ENCODE measurements around the gene PLEKHG7. TPM values are rescaled to one million over a fixed set of nuclear protein-coding genes. Genes with fewer than 3 reads are reported as not detected.

Gene PLEKHG7, protein sequence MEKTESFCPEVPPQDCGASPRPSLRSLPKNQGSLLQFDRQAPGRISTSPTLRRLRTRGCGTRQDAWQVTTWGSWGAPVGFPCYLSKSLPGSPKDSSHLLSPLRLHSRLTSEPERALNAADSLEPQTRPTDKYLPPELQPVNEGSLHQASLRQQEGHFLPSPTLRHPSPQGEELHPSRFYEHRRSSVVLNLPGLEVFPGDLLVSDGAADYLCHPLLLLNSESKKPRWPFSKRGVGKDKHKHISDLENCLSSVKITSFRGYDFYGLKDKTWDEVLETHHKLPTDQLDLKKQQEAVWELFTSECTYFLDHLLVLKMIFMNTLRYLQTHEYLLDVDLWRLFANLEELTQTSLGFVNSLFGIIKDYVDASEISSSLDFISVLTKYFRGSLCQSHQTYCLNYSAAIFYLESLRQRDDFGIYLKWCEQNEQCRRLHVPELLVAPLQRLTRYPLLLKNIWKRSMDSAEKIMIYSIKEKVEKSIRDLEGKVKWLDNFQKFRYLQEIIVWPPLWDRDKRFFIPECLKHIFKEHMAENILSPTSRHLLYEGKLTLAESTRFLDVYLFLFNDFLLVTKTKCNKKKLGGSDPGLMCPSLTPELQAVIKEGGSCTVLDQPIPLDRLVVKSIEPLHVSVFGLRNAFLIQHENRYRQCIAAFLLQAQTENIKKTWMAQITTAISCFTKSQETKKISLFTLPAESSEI
- not detected in 2 replicates for total RNA-seq

DNA sequence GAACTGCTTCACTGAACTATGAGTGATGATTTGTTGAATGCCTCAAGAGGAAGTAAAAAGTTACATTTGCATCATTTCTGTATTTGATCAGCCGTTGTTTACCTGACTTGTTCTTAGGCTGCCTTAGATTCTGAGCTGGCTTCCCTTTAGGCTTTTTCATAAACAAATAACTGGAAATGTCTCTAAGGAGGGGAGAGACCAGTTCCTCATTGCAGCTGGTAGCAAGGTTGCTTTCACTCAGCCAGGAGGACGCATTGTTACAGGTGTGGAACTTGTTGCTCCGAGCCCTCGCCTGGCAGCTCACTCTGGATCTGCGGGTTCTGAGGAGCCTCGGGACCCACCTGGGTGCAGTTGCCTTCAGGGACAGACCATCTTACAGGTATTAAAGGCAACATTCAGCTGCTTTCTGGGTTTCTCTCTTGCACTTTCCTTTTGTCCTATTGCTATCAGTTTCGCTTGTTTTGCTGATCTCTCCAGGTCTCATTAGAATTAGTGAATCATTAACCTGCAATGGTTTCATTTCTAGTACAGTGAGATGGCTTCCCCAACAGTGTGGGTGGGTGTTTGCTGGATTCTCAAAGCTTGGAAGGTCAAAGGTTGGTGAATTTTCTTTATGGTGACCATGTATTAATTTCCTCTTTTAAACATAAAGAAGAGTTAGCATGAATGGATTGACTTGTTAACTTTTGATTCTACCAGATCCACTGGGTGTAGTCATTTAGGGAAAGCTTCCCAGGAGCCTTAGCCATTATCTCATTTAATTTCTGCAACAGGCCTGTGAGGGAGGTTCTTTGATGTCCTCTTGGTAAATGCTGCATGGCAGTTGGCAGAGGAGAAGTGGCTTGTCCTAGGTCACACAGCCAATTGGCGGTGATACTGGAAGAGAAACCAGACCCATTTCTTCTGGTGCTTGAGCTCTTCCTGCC, at the start of gene PLEKHG7:
TSS of gene PLEKHG7 (plus strand) at position 236 of the 926 bp plus-strand sequence. CDS start 3,643 bp downstream, outside the sequence.

Other genes starting within 250 kb of the PLEKHG7 start
- gene EEA1, start 226.3 kb downstream of the PLEKHG7 start, total RNA-seq = 21.9 and 31.2 TPM in 2 replicates

Measured in smooth muscle cell of bladder (primary cell).